ENCODE data around the gene GNB1L. TPM values are rescaled to one million over a fixed set of nuclear protein-coding genes. Genes with fewer than 3 reads are reported as not detected.

The GNB1L gene
- total and polyA plus RNA-seq, 8 donors, result 2.1 to 4.8 (median 3.6) TPM

DNA sequence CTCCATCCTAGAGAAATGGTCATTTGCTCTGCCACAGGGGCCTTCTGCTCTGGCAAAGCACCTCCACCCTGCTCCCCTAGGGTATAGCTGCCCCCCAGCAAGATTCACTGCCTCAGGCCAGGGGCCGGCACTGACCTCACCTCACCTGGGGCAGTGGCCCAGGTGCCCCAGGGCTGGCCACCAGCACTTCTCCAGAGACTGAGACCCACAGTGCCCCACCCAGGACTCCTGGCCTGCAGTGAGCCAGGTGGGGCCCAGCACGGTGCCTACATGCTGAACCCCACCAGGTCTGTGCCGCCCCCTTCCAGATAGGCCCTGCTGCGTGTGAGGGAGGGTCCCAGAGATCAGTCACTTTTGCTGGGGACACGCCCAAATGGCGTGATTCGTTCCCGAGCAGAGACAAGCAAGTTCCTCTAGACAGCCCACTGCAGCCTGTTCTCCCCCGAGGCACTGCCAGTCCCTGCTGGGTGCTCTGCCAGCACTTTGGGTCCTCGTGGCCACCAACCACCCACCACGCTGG is 10.8 kb downstream of the GNB1L start:
- ATAC-seq, result peak in 2 of 4 donors; percentile 6 to 20
- WGBS, 2 donors, result 86 to 88% methylated on average over 11 of the region's 11 CpGs
- Histone ChIP-seq H3K4me1 (peaks cover 0 to 5% (median 4%) of the 10 kb centered on the region in 3 donors), H3K27ac (peak overlapping the region in 1 of 4 donors; percentile 33), H3K4me3 (no peak overlapping the region), H3K9me3 (no peaks in the 10 kb centered on the region), H3K27me3 (no peaks in the 10 kb centered on the region), H3K36me3 (no peaks in the 10 kb centered on the region)
- no peak for FAIRE-seq
- peak in 1 of 6 donors; percentile 62 for DNase-seq
- intact Hi-C loops (cut with DNase I), result no loop called here
- no peak for TF ChIP-seq CTCF (IDR thresholded peaks at IDR 0.05)

DNA sequence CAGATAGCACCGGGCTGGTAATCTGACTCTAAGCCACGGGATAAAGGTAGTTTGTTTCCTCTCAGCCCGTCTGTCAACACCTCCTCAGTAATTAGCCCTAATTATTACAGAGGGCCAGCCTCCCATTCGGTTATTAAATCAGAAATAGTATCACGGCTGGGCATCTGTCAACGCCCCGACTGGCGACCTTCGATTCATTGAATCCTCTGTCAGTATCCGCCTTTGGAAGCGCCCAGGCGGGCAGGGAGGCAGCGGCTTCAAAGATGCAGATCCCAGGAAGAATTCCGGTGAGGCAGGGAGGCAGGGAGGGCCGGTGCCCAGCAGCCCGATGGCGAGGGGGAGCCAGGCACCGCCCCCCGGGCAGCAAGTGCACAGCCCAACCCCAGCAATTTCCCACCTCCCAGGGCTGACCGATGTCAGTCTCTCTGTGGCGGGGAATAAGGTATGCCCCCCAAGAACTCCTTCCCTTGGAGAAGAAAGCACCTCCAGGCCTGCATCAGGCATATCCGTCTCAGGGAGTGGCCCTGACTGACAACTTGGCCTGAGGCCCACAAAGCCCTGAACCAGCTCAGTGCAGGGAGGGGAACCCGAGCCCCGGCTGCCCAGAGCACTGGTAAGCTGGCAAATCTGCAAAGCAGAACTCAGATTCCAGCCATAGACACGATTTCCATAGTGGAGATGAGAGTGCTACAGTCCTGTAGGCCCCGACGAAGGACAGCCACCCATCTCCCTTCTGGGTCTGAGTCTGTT is 11.4 kb downstream of the GNB1L start:
- H3K27ac ChIP-seq, result no peak overlapping the region
- H3K27me3 ChIP-seq, result no peaks in the 10 kb centered on the region
- no peak for TF ChIP-seq CTCF (IDR thresholded peaks at IDR 0.05)
- intact Hi-C loops (cut with DNase I), result no loop called here
- FAIRE-seq, result no peak
- H3K36me3 ChIP-seq, result no peaks in the 10 kb centered on the region
- peak in 1 of 4 donors; percentile 20 for ATAC-seq
- no peak overlapping the region for H3K4me3 ChIP-seq
- DNase-seq, result no peak
- 69 to 70% methylated on average over 27 of the region's 27 CpGs for WGBS, 2 donors
- H3K9me3 ChIP-seq, result no peaks in the 10 kb centered on the region
- H3K4me1 ChIP-seq, result no peaks in the 10 kb centered on the region

GRCh38 chr22:19842393-19843106 is 12.1 kb downstream of the GNB1L start:
- Histone ChIP-seq H3K4me3 (no peak overlapping the region), H3K27me3 (no peaks in the 10 kb centered on the region), H3K9me3 (no peaks in the 10 kb centered on the region), H3K36me3 (no peaks in the 10 kb centered on the region), H3K27ac (no peak overlapping the region), H3K4me1 (no peaks in the 10 kb centered on the region)
- no peak for TF ChIP-seq CTCF (IDR thresholded peaks at IDR 0.05)
- no peak for FAIRE-seq
- DNase-seq, result no peak
- ATAC-seq, result no peak
- WGBS, 2 donors, result 85 to 86% methylated on average over 12 of the region's 12 CpGs
- intact Hi-C loops (cut with DNase I), result no loop called here

DNA sequence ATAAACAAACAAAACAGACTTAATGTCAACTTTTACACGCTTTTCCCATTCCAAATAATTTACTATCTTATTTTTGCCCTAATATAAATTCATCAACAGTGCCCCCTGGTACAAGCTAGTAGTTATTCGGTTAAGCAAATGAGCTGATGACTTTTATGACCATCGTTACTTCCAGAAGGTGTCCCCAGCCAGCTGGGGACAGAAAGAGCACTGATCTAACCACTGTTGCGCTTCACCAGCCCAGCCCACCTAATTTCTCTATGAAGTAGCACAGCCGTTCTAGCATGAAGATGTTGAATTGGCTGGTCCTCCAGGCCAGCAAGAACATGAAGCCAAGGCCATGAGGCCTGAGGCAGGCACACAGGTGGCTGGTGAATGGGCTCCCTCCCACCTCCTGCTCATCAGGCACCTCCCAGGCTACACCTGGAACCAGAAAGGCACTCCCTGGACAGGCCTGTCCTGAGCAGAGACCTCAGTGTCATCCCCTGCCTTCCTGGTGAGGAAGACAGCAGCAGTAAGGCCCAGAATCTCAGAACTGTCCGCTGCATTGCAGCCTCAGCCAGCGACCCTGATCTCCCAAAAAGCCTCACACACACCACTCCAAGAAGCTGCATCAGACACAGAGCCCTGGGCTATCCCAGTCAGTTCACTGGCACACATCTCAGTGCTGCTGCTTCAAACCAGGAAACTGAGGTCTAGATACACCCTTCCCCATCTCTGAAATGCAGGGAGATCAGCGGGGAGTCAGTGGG is 12.9 kb downstream of the GNB1L start:
- TF ChIP-seq CTCF (IDR thresholded peaks at IDR 0.05), result no peak
- no peak overlapping the region for H3K27ac ChIP-seq
- 88 to 89% methylated on average over 8 of the region's 8 CpGs for WGBS, 2 donors
- H3K4me3 ChIP-seq, result no peak overlapping the region
- no peaks in the 10 kb centered on the region for H3K4me1 ChIP-seq
- H3K36me3 ChIP-seq, result no peaks in the 10 kb centered on the region
- intact Hi-C loops (cut with DNase I), result no loop called here
- H3K9me3 ChIP-seq, result no peaks in the 10 kb centered on the region
- no peak for FAIRE-seq
- DNase-seq, result no peak
- H3K27me3 ChIP-seq, result no peaks in the 10 kb centered on the region
- ATAC-seq, result no peak

Measured in pancreas (tissue), 10 donors.